ENCODE results near the gene EXOC3.

DNA sequence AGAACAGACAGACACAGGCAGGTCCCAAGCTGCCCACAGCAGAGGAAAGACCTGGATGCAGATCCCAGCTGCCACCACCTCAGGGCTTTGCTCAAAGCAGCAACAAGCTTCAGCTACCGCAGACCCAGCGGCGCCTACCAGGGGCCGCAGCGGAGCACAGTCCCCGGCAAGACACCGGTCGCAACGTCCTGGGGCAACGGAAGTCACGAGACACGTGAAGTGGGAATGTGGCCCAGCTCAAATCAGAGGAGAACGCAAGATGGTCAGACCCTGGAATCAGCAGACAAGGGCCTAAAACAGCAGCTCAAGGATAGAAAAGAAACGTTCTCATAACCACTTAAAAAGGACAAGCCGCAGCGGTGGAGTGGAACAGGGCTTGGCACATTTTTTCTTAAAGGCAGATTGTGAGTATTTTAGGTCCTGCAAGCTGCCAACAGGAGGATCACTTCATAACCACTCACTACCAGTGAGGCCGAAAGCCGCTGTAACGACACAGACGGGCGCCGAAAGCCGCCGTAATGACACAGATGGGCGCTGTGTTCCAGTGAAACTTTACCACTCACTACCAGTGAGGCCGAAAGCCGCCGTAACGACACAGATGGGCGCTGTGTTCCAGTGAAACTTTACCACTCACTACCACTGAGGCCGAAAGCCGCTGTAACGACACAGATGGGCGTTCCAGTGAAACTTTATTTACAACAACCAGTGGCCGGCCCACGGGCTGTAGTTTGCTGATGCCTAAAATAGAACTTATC lies 59.5 kb downstream of the EXOC3 start:
- TF ChIP-seq EZH2 (IDR thresholded peaks at IDR 0.05; ENCODE audit: insufficient read depth, poor library complexity, severe bottlenecking): no peak
- no peak for TF ChIP-seq EZH2phosphoT487 (IDR thresholded peaks at IDR 0.05; ENCODE audit: insufficient read depth, low read depth)

All from GM23248 (cell line).